ENCODE measurements around the gene TRIM44.
"Not testable (repeated sequence)": the region's sequence is repeated elsewhere in the genome, so short reads cannot be mapped to it uniquely, and the experiment has no call there.

The TRIM44 gene

GRCh38 chr11:35675901-35676610, 13.5 kb downstream of the TRIM44 start:
- DNase-seq: no peak

DNA sequence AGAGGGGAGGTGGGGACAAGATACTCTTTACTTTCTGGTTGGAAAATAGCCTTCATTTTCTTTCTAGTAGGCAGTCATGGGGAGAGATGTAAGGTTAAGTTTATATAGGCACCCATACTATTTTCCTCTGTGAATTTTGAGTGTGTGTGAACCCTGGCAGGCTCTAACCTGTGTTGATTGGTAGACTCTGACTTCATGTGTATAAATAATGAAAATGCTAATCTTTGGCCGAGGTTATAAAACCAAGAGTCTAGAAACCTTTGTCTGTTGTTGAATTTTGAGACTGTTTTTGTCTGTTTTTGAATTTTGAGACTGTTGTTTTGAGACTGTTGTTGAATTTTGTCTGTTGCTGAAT, 14.0 kb downstream of the TRIM44 start:
- no peak for DNase-seq

- DNase-seq: no peak
Measured at GRCh38 chr11:35677904-35678303, 15.3 kb downstream of the TRIM44 start.

GRCh38 chr11:35678471-35678870, 15.9 kb downstream of the TRIM44 start:
- no peak for DNase-seq

- no peak for DNase-seq
Measured at GRCh38 chr11:35678975-35679374, 16.4 kb downstream of the TRIM44 start.

DNA sequence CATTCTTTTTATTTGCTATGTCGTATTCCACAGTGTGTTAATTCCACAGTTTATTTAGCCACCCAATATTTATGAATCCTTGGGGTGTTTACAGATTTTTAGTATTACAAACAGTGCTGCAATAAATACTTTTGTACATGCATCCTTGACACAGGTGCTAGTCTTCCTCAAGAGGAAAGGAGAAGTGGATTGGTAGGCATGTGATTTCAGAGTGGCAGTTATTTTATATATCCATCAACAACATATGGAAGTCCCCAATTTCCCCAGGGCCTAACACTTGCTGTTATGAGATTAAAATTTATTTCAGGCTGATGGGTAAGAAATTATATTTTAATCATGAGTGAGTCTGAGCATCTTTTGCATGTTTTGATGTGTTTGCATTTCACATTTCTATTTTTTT, 17.9 kb downstream of the TRIM44 start:
- DNase-seq: no peak

GRCh38 chr11:35681163-35681767, 18.7 kb downstream of the TRIM44 start:
- peak in 1 of 5 experiments; percentile 32 for DNase-seq

- DNase-seq: no peak
Measured at GRCh38 chr11:35682230-35683173, 19.9 kb downstream of the TRIM44 start.

- DNase-seq: no peak
Measured at GRCh38 chr11:35683728-35684339, 21.3 kb downstream of the TRIM44 start.

DNA sequence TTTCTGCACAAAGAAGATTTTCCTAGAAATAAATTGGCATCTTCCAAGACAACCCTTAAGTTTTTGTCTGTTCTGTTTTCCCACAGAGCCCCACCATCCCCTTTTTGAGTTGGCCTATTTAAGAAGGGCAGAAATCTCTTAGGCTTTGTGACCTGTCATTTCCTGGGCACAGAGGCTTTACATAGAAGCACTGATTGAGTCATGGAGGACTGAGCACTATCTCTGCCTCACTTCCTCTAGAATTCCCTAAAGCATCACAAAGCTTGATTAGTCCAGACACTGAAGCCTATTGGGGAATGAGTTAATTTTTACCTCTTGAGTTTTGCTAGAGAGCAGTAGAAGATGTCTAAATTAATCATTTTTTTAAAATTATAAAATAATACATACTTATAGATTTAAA, 25.4 kb downstream of the TRIM44 start:
- DNase-seq: no peak

- no peak for DNase-seq
Measured at GRCh38 chr11:35689081-35689996, 26.8 kb downstream of the TRIM44 start.

DNA sequence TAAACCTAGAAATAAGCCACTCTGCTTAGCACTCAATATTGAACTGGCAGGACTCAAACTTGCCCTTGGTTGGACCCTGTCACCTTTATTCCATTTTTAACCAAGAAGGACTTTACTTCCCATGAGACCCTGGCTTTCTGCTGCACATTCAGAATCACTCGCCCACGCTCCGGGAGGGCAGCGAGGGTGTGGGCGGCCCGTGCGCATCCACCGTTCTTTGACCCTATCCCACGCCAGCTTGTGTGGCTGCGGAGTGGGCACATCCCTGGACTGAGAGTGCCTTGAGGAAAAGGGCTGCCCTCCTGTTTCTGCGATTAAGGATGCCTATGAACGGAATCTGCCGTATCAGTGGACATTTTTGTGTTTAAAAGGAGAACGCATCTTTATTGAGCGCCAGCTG, 39.6 kb downstream of the TRIM44 start:
- no peak for DNase-seq

- DNase-seq: no peak
Measured at GRCh38 chr11:35709376-35709775, 46.8 kb downstream of the TRIM44 start.

DNA sequence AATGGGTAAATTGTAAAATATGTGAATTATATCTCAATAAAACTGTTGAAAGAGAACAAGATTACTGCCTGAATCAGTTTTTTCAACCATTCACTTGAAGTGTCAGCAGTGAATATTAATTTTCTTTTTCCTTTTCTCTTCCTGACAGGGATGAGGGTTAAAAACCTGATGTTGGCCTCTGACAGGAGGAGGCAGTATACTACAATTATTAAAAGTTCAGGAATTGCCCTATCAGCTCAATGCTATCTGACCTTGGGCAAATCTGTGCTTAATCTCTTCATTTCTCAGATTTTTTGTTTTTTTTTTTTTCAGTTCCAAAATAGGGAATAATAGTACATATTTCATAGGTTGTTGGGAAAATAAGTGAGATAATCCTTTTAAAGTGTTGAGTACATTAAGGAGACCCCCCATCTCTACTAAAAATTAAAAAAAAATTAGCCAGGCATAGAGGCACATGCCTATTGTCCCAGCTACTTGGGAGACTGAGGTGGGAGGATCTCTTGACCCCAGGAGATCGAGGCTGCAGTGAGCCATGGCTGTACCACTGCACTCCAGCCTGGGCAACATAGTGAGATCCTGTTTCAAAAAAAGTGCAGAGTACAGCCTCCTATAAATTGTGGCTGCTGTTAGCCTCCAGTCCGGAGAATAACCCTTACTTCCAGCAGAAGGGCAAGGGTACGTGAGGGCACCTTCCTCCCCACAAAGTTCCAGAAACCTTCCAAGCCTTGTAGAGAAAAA, 48.8 kb downstream of the TRIM44 start:
- DNase-seq: no peak

- DNase-seq: no peak
Measured at GRCh38 chr11:35711924-35712323, 49.3 kb downstream of the TRIM44 start.

- DNase-seq: no peak
Measured at GRCh38 chr11:35712533-35712932, 50.0 kb downstream of the TRIM44 start.

- peak in 1 of 5 experiments; percentile 6 for DNase-seq
Measured at GRCh38 chr11:35714882-35715627, 52.5 kb downstream of the TRIM44 start.

- not testable (repeated sequence) for DNase-seq
Measured at GRCh38 chr11:35715677-35716076, 53.1 kb downstream of the TRIM44 start.

GRCh38 chr11:35717043-35717442, 54.5 kb downstream of the TRIM44 start:
- no peak for DNase-seq

GRCh38 chr11:35717520-35717919, 54.9 kb downstream of the TRIM44 start:
- DNase-seq: no peak
